ENCODE data around the gene AMPD3.

The AMPD3 gene

GRCh38 chr11:10500757-10501684 lies 46.0 kb downstream of the AMPD3 start:
- in situ Hi-C loops (cut with MboI; ENCODE audit: low sequenced_read_pairs) = loop anchor here (25.0 kb wide), 2 partner anchors 89 to 236 kb away; no protein-coding TSS in a partner anchor

- in situ Hi-C loops (cut with MboI; ENCODE audit: low sequenced_read_pairs) = loop anchor here (25.0 kb wide), 2 partner anchors 90 to 235 kb away; no protein-coding TSS in a partner anchor
Observed at GRCh38 chr11:10502065-10502680, 47.1 kb downstream of the AMPD3 start.

GRCh38 chr11:10502770-10503169 lies 47.7 kb downstream of the AMPD3 start:
- in situ Hi-C loops (cut with MboI; ENCODE audit: low sequenced_read_pairs) = loop anchor here (25.0 kb wide), 2 partner anchors 90 to 235 kb away; no protein-coding TSS in a partner anchor

- in situ Hi-C loops (cut with MboI; ENCODE audit: low sequenced_read_pairs) = loop anchor here (25.0 kb wide), 2 partner anchors 91 to 234 kb away; no protein-coding TSS in a partner anchor
Observed at GRCh38 chr11:10503221-10503620, 48.2 kb downstream of the AMPD3 start.

- in situ Hi-C loops (cut with MboI; ENCODE audit: low sequenced_read_pairs) = loop anchor here (25.0 kb wide), 2 partner anchors 92 to 233 kb away; no protein-coding TSS in a partner anchor
Observed at GRCh38 chr11:10503777-10504480, 48.9 kb downstream of the AMPD3 start.

GRCh38 chr11:10504490-10504889 lies 49.4 kb downstream of the AMPD3 start:
- in situ Hi-C loops (cut with MboI; ENCODE audit: low sequenced_read_pairs) = loop anchor here (25.0 kb wide), 2 partner anchors 92 to 233 kb away; no protein-coding TSS in a partner anchor

GRCh38 chr11:10505278-10506007 lies 50.4 kb downstream of the AMPD3 start:
- in situ Hi-C loops (cut with MboI; ENCODE audit: low sequenced_read_pairs) = loop anchor here (25.0 kb wide), 2 partner anchors 93 to 232 kb away; no protein-coding TSS in a partner anchor

GRCh38 chr11:10506008-10506370 lies 50.9 kb downstream of the AMPD3 start:
- in situ Hi-C loops (cut with MboI; ENCODE audit: low sequenced_read_pairs) = loop anchor here (25.0 kb wide), 2 partner anchors 94 to 231 kb away; no protein-coding TSS in a partner anchor

GRCh38 chr11:10511181-10511621 lies 56.1 kb downstream of the AMPD3 start:
- in situ Hi-C loops (cut with MboI; ENCODE audit: low sequenced_read_pairs) = loop anchor here (25.0 kb wide), 2 partner anchors 99 to 226 kb away; no protein-coding TSS in a partner anchor

GRCh38 chr11:10514202-10514601 lies 59.1 kb downstream of the AMPD3 start:
- in situ Hi-C loops (cut with MboI; ENCODE audit: low sequenced_read_pairs) = loop anchor here (25.0 kb wide), 2 partner anchors 102 to 223 kb away; no protein-coding TSS in a partner anchor

GRCh38 chr11:10514709-10515108 lies 59.6 kb downstream of the AMPD3 start:
- in situ Hi-C loops (cut with MboI; ENCODE audit: low sequenced_read_pairs) = loop anchor here (25.0 kb wide), 2 partner anchors 102 to 223 kb away; no protein-coding TSS in a partner anchor

- in situ Hi-C loops (cut with MboI; ENCODE audit: low sequenced_read_pairs) = loop anchor here (25.0 kb wide), 2 partner anchors 103 to 222 kb away; no protein-coding TSS in a partner anchor
Observed at GRCh38 chr11:10515418-10515817, 60.4 kb downstream of the AMPD3 start.

GRCh38 chr11:10518123-10518522 lies 63.1 kb downstream of the AMPD3 start:
- in situ Hi-C loops (cut with MboI; ENCODE audit: low sequenced_read_pairs) = loop anchor here (25.0 kb wide), 2 partner anchors 106 to 219 kb away; no protein-coding TSS in a partner anchor

GRCh38 chr11:10518891-10519290 lies 63.8 kb downstream of the AMPD3 start:
- in situ Hi-C loops (cut with MboI; ENCODE audit: low sequenced_read_pairs) = loop anchor here (25.0 kb wide), 2 partner anchors 107 to 218 kb away; no protein-coding TSS in a partner anchor

- in situ Hi-C loops (cut with MboI; ENCODE audit: low sequenced_read_pairs) = loop anchor here (25.0 kb wide), 2 partner anchors 107 to 218 kb away; no protein-coding TSS in a partner anchor
Observed at GRCh38 chr11:10519630-10520029, 64.6 kb downstream of the AMPD3 start.

GRCh38 chr11:10520562-10520961 lies 65.5 kb downstream of the AMPD3 start:
- in situ Hi-C loops (cut with MboI; ENCODE audit: low sequenced_read_pairs) = loop anchor here (25.0 kb wide), 2 partner anchors 108 to 217 kb away; no protein-coding TSS in a partner anchor

- in situ Hi-C loops (cut with MboI; ENCODE audit: low sequenced_read_pairs) = loop anchor here (25.0 kb wide), 2 partner anchors 110 to 215 kb away; no protein-coding TSS in a partner anchor
Observed at GRCh38 chr11:10522276-10522675, 67.2 kb downstream of the AMPD3 start.

GRCh38 chr11:10522921-10523320 lies 67.9 kb downstream of the AMPD3 start:
- in situ Hi-C loops (cut with MboI; ENCODE audit: low sequenced_read_pairs) = loop anchor here (25.0 kb wide), 2 partner anchors 111 to 214 kb away; no protein-coding TSS in a partner anchor

GRCh38 chr11:10524471-10524870 lies 69.4 kb downstream of the AMPD3 start:
- in situ Hi-C loops (cut with MboI; ENCODE audit: low sequenced_read_pairs) = loop anchor here (25.0 kb wide), 2 partner anchors 112 to 213 kb away; no protein-coding TSS in a partner anchor
